HuH-7 (cell line): ENCODE measurements around the gene YARS1.

Source experiments
- DNase-seq: peaks from one replicate; pipeline ENCODE4 v3.0.0; 2011; ENCODE audit warnings: low spot score

The YARS1 gene

DNA sequence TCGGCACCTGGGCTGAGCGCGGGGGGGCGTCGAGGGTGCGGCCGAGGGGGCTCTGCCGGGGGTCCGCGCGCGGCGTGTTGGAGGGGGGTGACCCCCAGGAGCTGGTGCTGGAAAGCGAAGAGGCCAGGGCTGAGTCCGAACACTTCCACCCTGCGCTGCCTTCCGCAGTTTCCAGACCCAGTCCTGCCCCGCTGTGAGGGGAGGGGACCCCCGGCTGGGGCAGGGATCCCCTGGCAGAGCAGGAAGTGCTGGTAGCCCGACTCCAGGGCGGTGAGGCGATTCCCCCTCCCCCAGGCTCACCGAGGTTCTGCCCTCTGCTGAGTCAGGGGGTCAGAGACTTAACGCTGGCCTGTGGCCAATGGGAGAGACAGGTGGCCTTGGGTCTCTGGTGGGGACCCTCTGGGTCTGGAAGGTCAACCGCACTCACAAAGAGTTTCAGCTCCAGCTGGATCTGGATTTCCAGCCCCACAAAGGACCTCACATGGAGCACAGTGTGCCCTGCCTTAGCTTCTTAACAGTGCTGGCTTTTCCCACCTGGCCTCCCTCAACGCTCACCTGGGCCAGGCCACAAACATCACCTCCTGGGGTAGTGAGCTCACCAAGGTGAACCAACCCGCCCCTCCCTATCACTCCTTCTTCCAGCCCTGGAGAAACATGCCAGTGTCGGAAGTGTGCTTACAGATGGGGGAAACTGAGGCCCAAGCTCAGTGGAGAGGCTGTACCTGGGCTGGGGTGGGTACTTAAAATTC lies 74.8 kb downstream of the YARS1 start:
- peak; percentile 53 for DNase-seq

DNA sequence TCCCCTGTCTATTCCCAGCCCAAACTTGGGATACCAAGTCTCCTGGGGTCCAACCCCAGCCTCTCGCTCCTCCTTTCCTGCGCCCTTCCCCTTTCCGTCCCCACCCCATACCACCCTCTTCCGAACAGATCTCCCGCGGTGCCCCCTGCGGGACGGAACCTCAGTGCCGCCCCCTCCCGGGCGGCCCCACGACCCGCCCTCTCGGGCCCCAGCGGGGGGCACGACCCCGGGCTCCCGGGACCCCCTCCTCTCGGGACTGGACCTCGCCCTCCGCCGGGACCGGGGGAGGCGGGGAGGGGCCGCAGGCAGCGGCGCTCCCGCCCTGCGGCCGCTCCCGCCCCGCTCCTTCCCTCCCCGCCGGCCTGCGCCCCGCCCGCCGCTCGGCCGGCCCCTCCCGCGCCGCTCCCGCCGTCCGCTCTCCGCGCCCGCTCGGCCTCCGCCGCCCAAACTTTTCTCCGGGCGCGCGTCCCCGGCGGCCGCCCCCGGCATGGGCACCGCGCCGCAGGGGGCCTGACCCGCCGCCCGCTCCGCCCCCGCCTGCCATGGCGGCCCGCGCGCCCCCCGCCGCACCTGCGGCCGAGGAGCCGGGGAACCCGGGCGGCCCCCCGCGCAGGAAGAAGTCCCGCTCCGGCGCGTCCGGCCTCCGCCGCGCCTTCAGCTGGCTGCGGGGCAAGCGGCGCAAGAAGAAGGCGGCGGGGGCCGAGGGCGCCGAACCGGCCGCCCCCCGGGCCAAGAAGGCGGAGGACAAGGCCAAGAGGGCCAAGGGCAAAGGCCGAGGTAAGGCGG lies 75.6 kb downstream of the YARS1 start:
- DNase-seq = peak; percentile 78

DNA sequence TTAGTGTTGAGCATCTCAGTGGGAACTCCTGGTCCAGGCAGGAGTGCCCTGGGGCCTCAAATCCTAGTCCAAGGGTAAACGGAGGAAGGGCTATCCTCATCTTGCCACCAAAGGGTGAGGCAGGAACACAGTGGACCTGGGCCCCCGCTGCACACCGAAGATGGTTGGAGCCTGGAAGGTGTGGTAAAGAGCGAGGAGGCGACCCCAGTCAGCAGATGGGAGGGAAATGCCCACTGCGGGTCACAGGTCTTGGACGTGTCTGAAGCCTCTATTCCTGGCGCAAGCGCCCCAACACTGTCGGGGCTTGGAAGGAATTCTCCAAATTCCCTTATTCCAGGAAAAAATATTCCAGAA lies 76.1 kb downstream of the YARS1 start:
- no peak for DNase-seq

DNA sequence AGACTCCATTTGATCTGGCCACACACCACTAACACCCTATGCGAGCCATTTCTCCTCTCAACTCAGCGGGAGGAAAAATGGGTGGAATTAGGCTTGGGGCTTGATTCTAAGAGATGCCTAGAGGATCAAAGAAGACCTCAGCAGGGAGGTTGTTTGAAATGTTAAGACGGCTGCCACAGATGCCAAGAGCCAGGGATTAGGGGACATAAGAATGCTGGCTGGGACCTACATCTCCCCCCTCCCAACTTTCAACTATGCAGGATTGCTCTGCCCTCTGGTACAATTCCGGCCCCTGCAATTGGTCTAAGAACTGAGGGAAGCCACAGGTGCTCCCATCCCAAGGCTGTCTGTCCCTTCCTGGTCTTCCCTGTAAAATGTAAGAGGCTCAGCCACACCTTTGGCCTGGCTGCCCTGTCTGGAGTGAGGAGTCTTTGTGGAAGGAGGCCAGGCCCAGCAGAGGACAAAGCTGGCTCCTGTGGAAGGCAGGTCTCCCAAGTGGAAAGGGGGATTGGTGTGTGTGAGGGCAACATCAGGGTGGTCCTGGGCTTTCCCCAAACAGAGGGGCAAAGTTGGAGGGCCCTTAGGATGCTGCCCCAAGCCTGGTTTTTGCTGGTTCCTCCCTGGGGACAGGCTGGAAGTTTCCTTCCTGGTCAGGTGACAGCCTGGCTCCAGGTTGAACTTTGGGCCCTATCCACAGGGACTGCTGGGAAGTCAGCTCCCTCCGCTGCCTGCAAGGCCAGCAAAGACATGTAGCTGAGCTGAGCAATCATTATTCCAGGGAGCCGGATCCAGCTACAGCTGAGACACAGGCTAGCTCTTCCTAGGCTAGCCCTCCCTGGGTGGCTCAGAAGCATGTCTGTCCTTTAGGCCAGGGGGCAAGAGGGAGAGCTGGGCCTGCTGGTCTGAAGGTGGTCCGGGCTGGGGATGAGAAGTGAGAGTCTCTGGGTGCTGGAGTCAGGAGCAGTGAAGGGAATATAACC lies 80.1 kb downstream of the YARS1 start:
- DNase-seq = peak; percentile 81

DNA sequence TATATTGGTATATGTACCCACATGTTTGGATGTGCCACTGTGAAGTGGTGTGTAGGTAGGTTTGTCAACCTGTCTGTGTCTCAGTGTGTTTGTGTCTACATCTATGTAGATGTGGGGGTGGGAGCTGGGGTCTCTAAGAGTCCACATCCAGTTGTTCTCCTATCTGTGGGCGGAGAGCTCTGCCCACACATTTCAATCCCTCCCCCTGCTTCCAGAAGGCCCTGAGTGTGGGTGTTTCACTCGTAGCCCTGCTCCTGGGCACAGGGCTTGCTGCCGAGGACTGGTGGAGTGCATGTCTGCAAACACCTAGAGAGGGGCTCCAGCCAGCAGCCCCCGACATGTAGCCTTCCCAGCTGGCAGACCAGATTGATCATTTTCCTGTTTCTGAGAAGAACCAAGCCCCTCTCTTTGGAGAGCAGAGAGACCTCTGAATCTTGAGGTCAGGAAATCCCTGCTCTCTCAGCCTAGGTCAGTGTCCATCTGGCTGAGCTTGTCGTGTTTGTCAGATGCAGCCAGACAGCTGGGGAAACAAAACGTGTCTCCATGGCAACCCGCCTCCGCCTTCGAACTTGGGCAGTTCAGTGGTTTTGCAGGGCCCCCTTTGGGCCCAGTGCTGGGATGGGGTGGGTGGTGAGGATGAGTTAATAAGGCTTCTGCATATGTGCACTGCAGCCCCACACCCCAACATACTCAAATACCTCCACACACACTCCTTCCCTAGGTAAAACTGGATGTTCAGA lies 83.4 kb downstream of the YARS1 start:
- DNase-seq = no peak

DNA sequence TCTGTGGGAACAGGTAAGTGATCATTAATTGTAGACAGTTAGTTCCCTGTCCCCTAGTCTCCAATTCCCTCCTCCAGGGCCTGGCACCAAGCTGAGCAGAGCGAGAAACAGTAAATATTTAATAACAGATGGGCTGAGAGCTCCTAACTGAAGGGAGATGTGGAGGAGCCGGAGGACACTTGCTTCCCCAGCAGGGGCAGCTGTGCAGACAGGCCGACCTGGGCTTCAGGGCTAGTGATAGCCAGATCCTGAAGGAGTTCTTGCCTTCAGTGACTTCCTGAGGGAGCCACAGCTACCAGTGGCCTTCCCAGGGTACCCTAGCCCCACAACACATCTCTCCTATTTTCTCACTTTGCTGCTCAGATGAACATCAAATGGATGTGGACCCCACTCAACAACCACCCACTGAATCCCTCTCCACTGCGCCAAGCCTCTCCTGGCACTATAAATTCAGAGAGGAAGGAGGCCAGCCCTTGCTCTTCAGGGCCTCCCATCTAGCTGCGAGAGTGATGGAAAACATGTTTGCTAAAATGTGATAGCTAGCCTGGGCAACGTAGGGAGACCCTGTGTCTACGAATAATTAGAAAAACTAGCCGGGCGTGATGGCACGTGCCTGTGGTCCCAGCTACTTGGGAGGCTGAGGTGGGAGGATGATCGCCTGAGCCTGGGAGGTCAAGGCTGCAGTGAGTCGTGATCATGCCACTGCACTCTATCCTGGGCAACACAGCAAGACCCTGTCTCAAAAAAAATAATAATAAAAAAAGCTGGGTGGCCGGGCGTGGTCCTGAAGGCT lies 87.7 kb downstream of the YARS1 start:
- DNase-seq = no peak

DNA sequence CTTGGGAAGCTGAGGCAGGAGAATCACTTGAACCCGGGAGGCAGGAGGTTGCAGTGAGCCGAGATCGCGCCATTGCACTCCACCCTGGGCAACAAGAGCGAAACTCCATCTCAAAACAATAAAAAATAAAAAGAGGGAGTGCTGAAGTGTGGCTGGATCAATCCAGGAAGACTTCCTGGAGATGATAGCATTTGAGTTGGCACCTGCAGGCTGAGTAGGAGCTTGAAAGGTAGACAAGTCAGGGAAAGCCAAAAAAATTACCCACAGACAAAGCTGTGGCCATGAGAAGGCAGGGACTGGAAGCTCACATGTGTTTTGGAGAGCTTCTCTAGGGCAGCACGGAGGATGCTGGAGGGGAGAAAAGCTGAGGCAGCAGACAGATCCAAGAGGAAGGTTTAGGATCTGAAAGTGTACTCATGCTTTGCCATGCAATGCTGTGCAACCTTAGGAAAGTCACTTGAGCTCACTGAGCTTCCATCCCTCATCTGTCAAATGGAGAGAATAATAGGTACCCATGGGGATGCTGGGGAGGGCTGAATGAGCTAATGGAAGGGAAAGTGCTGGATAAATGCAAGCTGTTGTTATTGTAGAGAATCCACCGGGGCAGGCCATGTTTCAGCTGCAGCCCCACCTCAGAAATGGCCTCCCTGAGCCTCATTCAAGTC lies 88.6 kb downstream of the YARS1 start:
- DNase-seq = no peak

DNA sequence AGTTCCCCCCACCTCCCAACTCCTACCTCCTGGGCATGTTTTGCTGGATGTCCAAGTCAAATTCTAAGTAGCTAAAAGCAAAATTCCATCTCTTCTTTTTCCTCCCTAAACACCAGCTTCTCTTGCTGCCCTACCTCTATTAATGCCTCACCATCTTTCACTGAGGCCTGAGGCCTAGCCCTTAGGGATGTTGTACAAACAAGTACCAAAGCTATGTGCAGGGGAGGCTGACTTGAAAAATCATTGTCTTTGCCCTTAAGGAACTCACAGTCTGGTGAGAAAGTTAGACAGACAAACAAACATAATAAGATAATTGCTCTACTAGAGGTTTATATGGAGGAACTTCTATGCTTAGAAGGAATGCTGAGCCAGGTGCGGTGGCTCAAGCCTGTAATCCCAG lies 89.3 kb downstream of the YARS1 start:
- no peak for DNase-seq

DNA sequence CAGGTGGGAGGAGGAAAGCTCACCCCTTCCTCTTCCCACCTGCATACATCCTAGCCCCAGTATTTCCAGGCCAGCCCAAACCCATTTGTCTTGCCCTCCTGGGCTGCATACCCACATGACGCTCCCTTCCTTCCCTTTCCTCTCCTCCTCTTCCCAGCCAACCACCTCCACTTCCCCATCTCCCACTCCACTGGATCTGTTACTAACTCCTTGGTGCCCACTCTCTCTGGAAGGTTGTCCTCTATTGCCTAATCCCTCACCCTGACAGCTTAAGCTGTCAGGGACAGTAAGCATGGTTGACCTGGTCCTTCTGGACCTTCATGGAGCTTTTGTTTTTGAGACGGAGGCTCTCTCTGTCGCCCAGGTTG lies 91.6 kb downstream of the YARS1 start:
- no peak for DNase-seq
